WI38 (cell line): Measurements from ENCODE around the gene AGA.

Experiments
- H3K4me3 ChIP-seq: 2 replicates; pipeline ENCODE4 v1.5.1; 2011; ENCODE audit warnings: low read depth, mild to moderate bottlenecking, control low read depth, low read length
- CTCF ChIP-seq: IDR thresholded peaks from 2 replicates; pipeline ENCODE4 v1.5.1; 2012; ENCODE audit warnings: low read depth, mild to moderate bottlenecking, control low read depth, low read length

Gene AGA

GRCh38 chr4:177405508-177405907, 36.7 kb downstream of the AGA start:
- no peak for TF ChIP-seq CTCF
- H3K4me3 ChIP-seq: no peak overlapping the region

- no peak overlapping the region for H3K4me3 ChIP-seq
- no peak for TF ChIP-seq CTCF
These were observed 37.3 kb downstream of the AGA start for GRCh38 chr4:177404986-177405385.

- no peak for TF ChIP-seq CTCF
- H3K4me3 ChIP-seq: no peak overlapping the region
These were observed 37.9 kb downstream of the AGA start for GRCh38 chr4:177404342-177404741.

- H3K4me3 ChIP-seq: no peak overlapping the region
- TF ChIP-seq CTCF: no peak
These were observed 38.5 kb downstream of the AGA start for GRCh38 chr4:177403746-177404145.

GRCh38 chr4:177401658-177402273, 40.5 kb downstream of the AGA start:
- no peak overlapping the region for H3K4me3 ChIP-seq
- no peak for TF ChIP-seq CTCF

- H3K4me3 ChIP-seq: no peak overlapping the region
- no peak for TF ChIP-seq CTCF
These were observed 42.2 kb downstream of the AGA start for GRCh38 chr4:177400030-177400429.

- TF ChIP-seq CTCF: no peak
- H3K4me3 ChIP-seq: no peak overlapping the region
These were observed 45.9 kb downstream of the AGA start for GRCh38 chr4:177396352-177396751.
